ENCODE data around the gene ZSCAN31.
A peak's percentile ranks its signal among the peaks of the same experiment; 100 is the strongest.
"Not testable (repeated sequence)": the region's sequence is repeated elsewhere in the genome, so short reads cannot be mapped to it uniquely, and the experiment has no call there.

The ZSCAN31 gene

GRCh38 chr6:28351493-28351925 is 15.6 kb upstream of the ZSCAN31 start:
- no peak for DNase-seq

GRCh38 chr6:28351087-28351486 is 15.1 kb upstream of the ZSCAN31 start:
- no peak for DNase-seq

- DNase-seq = peak; percentile 71
Observed at GRCh38 chr6:28349892-28350737, 14.2 kb upstream of the ZSCAN31 start, which contains the start of gene ZKSCAN3. Gene ZKSCAN3, plus strand, starts transcription at chr6:28349947. Its CDS starts 9,640 bp downstream, at chr6:28359587.

GRCh38 chr6:28349344-28349891 is 13.5 kb upstream of the ZSCAN31 start:
- no peak for DNase-seq

GRCh38 chr6:28347119-28347518 is 11.2 kb upstream of the ZSCAN31 start:
- no peak for DNase-seq

- no peak for DNase-seq
Observed at GRCh38 chr6:28345201-28345600, 9.3 kb upstream of the ZSCAN31 start.

GRCh38 chr6:28343898-28344677 is 8.1 kb upstream of the ZSCAN31 start:
- DNase-seq = no peak

GRCh38 chr6:28340310-28341095 is 4.6 kb upstream of the ZSCAN31 start:
- no peak for DNase-seq

GRCh38 chr6:28337121-28337520 is 1.2 kb upstream of the ZSCAN31 start:
- DNase-seq = no peak

GRCh38 chr6:28336284-28337120 is 554 bp upstream of the ZSCAN31 start:
- peak; percentile 18 for DNase-seq

GRCh38 chr6:28335040-28335563 is 846 bp downstream of the ZSCAN31 start:
- no peak for DNase-seq

GRCh38 chr6:28334286-28335039 is 1.5 kb downstream of the ZSCAN31 start:
- no peak for DNase-seq

GRCh38 chr6:28333599-28334018 is 2.3 kb downstream of the ZSCAN31 start:
- DNase-seq = no peak

GRCh38 chr6:28333047-28333446 is 2.9 kb downstream of the ZSCAN31 start:
- no peak for DNase-seq

- DNase-seq = no peak
Observed at GRCh38 chr6:28330041-28330440, 5.9 kb downstream of the ZSCAN31 start.

- no peak for DNase-seq
Observed at GRCh38 chr6:28326371-28326948, 9.5 kb downstream of the ZSCAN31 start.

- no peak for DNase-seq
Observed at GRCh38 chr6:28323813-28324424, 12.0 kb downstream of the ZSCAN31 start.

- DNase-seq = no peak
Observed at GRCh38 chr6:28322661-28323060, 13.3 kb downstream of the ZSCAN31 start.

- DNase-seq = not testable (repeated sequence)
Observed at GRCh38 chr6:28317866-28318265, 18.1 kb downstream of the ZSCAN31 start.

GRCh38 chr6:28315628-28316027 is 20.3 kb downstream of the ZSCAN31 start:
- no peak for DNase-seq
